ENCODE measurements around the gene S100G.
"Not testable (repeated sequence)": the region's sequence is repeated elsewhere in the genome, so short reads cannot be mapped to it uniquely, and the experiment has no call there.

The S100G gene, protein sequence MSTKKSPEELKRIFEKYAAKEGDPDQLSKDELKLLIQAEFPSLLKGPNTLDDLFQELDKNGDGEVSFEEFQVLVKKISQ

GRCh38 chrX:16649858-16650257 lies at the start of gene S100G:
Gene S100G (plus strand): TSS chrX:16650158. CDS start chrX:16651007, 849 bp downstream.
- no peaks in the 10 kb centered on the region for H3K27me3 ChIP-seq (ENCODE audit: low read depth, low read length)
- no peaks in the 10 kb centered on the region for H3K36me3 ChIP-seq (replicated peaks; ENCODE audit: low read depth, low read length)
- H3K4me1 ChIP-seq (ENCODE audit: low read length): no peaks in the 10 kb centered on the region
- TF ChIP-seq EZH2phosphoT487 (IDR thresholded peaks at IDR 0.05; ENCODE audit: low read depth): no peak
- TF ChIP-seq, protein P1, sequence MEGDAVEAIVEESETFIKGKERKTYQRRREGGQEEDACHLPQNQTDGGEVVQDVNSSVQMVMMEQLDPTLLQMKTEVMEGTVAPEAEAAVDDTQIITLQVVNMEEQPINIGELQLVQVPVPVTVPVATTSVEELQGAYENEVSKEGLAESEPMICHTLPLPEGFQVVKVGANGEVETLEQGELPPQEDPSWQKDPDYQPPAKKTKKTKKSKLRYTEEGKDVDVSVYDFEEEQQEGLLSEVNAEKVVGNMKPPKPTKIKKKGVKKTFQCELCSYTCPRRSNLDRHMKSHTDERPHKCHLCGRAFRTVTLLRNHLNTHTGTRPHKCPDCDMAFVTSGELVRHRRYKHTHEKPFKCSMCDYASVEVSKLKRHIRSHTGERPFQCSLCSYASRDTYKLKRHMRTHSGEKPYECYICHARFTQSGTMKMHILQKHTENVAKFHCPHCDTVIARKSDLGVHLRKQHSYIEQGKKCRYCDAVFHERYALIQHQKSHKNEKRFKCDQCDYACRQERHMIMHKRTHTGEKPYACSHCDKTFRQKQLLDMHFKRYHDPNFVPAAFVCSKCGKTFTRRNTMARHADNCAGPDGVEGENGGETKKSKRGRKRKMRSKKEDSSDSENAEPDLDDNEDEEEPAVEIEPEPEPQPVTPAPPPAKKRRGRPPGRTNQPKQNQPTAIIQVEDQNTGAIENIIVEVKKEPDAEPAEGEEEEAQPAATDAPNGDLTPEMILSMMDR (IDR thresholded peaks at IDR 0.05; ENCODE audit: low read depth, low read length): no peak
- H3K9ac ChIP-seq (ENCODE audit: low read length): no peak within 1 kb of the TSS
- no peaks in the 10 kb centered on the region for H3K9me3 ChIP-seq (ENCODE audit: insufficient read depth, low read length)
- H3K27ac ChIP-seq (ENCODE audit: low read length): no peak within 1 kb of the TSS
- no peak within 1 kb of the TSS for H3K4me3 ChIP-seq (ENCODE audit: low read length)
- H3K79me2 ChIP-seq (ENCODE audit: low read length): no peaks in the 10 kb centered on the region
- no peak within 1 kb of the TSS for H2AFZ ChIP-seq (ENCODE audit: low read depth, low read length)
- no peak within 1 kb of the TSS for H3K4me2 ChIP-seq (ENCODE audit: low read length)
- no peaks in the 10 kb centered on the region for H4K20me1 ChIP-seq (ENCODE audit: insufficient read depth, low read length)

DNA sequence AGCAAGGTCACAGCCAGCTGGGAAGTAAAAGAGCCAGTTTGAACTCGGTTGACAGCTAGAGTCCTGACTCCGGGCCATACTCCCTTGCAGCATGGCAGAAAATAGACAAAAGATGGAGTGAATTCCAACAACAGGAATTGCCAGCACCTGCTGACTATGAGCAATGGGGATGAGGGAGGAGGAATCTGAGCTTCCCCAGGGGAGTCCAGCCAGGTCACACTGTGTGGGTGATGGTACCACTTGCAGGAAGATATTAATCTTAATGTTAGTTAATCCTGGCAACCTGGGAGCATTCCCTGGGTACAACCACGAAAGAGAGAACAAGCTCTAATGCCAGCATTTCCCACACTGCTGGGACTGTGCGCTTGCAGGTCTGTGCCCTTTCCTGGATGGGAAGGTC lies 48.1 kb upstream of the S100G start:
- Histone ChIP-seq H3K36me3 (replicated peaks; ENCODE audit: low read depth, low read length) (no peaks in the 10 kb centered on the region), H3K4me1 (ENCODE audit: low read length) (no peaks in the 10 kb centered on the region), H3K27me3 (ENCODE audit: low read depth, low read length) (no peaks in the 10 kb centered on the region), H3K9me3 (ENCODE audit: insufficient read depth, low read length) (no peaks in the 10 kb centered on the region), H3K4me2 (ENCODE audit: low read length) (no peak overlapping the region), H3K27ac (ENCODE audit: low read length) (no peak overlapping the region), H3K79me2 (ENCODE audit: low read length) (no peaks in the 10 kb centered on the region), H2AFZ (ENCODE audit: low read depth, low read length) (no peak overlapping the region), H4K20me1 (ENCODE audit: insufficient read depth, low read length) (no peaks in the 10 kb centered on the region), H3K9ac (ENCODE audit: low read length) (no peak overlapping the region), H3K4me3 (ENCODE audit: low read length) (no peak overlapping the region)
- TF ChIP-seq, protein P1 (IDR thresholded peaks at IDR 0.05; ENCODE audit: low read depth, low read length): no peak
- no peak for TF ChIP-seq EZH2phosphoT487 (IDR thresholded peaks at IDR 0.05; ENCODE audit: low read depth)

- not testable (repeated sequence) for H3K4me2 ChIP-seq (ENCODE audit: low read length); H3K27ac ChIP-seq (ENCODE audit: low read length); H3K4me1 ChIP-seq (ENCODE audit: low read length); H3K36me3 ChIP-seq (replicated peaks; ENCODE audit: low read depth, low read length); H4K20me1 ChIP-seq (ENCODE audit: insufficient read depth, low read length); H2AFZ ChIP-seq (ENCODE audit: low read depth, low read length); H3K9ac ChIP-seq (ENCODE audit: low read length); H3K27me3 ChIP-seq (ENCODE audit: low read depth, low read length); H3K4me3 ChIP-seq (ENCODE audit: low read length); H3K9me3 ChIP-seq (ENCODE audit: insufficient read depth, low read length); H3K79me2 ChIP-seq (ENCODE audit: low read length)
Observed at GRCh38 chrX:16603235-16603634, 46.7 kb upstream of the S100G start.

- Histone ChIP-seq H3K27ac (ENCODE audit: low read length) (no peak overlapping the region), H3K27me3 (ENCODE audit: low read depth, low read length) (no peaks in the 10 kb centered on the region), H3K79me2 (ENCODE audit: low read length) (no peaks in the 10 kb centered on the region), H3K36me3 (replicated peaks; ENCODE audit: low read depth, low read length) (no peaks in the 10 kb centered on the region), H3K4me3 (ENCODE audit: low read length) (no peak overlapping the region), H2AFZ (ENCODE audit: low read depth, low read length) (no peak overlapping the region), H3K9me3 (ENCODE audit: insufficient read depth, low read length) (no peaks in the 10 kb centered on the region), H3K4me2 (ENCODE audit: low read length) (no peak overlapping the region), H3K4me1 (ENCODE audit: low read length) (no peaks in the 10 kb centered on the region), H3K9ac (ENCODE audit: low read length) (no peak overlapping the region), H4K20me1 (ENCODE audit: insufficient read depth, low read length) (no peaks in the 10 kb centered on the region)
- TF ChIP-seq, protein P1 (IDR thresholded peaks at IDR 0.05; ENCODE audit: low read depth, low read length): no peak
- no peak for TF ChIP-seq EZH2phosphoT487 (IDR thresholded peaks at IDR 0.05; ENCODE audit: low read depth)
Observed at GRCh38 chrX:16603822-16604221, 46.1 kb upstream of the S100G start.

GRCh38 chrX:16604337-16604736 lies 45.6 kb upstream of the S100G start:
- TF ChIP-seq EZH2phosphoT487 (IDR thresholded peaks at IDR 0.05; ENCODE audit: low read depth): no peak
- TF ChIP-seq, protein P1 (IDR thresholded peaks at IDR 0.05; ENCODE audit: low read depth, low read length): no peak
- no peak overlapping the region for H3K4me3 ChIP-seq (ENCODE audit: low read length)
- no peaks in the 10 kb centered on the region for H4K20me1 ChIP-seq (ENCODE audit: insufficient read depth, low read length)
- H3K27ac ChIP-seq (ENCODE audit: low read length): no peak overlapping the region
- H3K9ac ChIP-seq (ENCODE audit: low read length): no peak overlapping the region
- no peak overlapping the region for H2AFZ ChIP-seq (ENCODE audit: low read depth, low read length)
- no peaks in the 10 kb centered on the region for H3K79me2 ChIP-seq (ENCODE audit: low read length)
- no peaks in the 10 kb centered on the region for H3K27me3 ChIP-seq (ENCODE audit: low read depth, low read length)
- no peaks in the 10 kb centered on the region for H3K36me3 ChIP-seq (replicated peaks; ENCODE audit: low read depth, low read length)
- H3K4me1 ChIP-seq (ENCODE audit: low read length): no peaks in the 10 kb centered on the region
- no peak overlapping the region for H3K4me2 ChIP-seq (ENCODE audit: low read length)
- no peaks in the 10 kb centered on the region for H3K9me3 ChIP-seq (ENCODE audit: insufficient read depth, low read length)
